ENCODE results near the gene CCDC184.

GRCh38 chr12:48191096-48191495 lies 7.7 kb downstream of the CCDC184 start:
- TF ChIP-seq MYC (IDR thresholded peaks at IDR 0.05; ENCODE audit: low read depth, low read length) (no peak), CTCF (IDR thresholded peaks at IDR 0.05; ENCODE audit: low read depth, low read length) (no peak), POLR2A (IDR thresholded peaks at IDR 0.05; ENCODE audit: extremely low read depth, insufficient read length) (no peak)
